SK-N-SH treated with all-trans-retinoic acid at 6 μM for 48 hours (cell line): ENCODE measurements around the gene FAM200B.

ENCODE experiments used
- ATAC-seq: fragments of 200-7000 bp; cut with Tn5 transposase; 3 replicates; pipeline ENCODE4 v1.9.1; 2020; ENCODE audit warnings: mild to moderate bottlenecking, moderate library complexity
- ARNTL ChIP-seq: fragments of 450-650 bp; formaldehyde crosslinking; IDR thresholded peaks from 2 replicates; pipeline ENCODE4 v1.5.0; 2020; ENCODE audit warnings: low read depth, mild to moderate bottlenecking, moderate library complexity, borderline replicate concordance
- BACH2 ChIP-seq: fragments of 250-450 bp; sonication (Bioruptor Pico); IDR thresholded peaks from 2 replicates; pipeline ENCODE4 v1.9.0; 2021; ENCODE audit warnings: mild to moderate bottlenecking, borderline replicate concordance
- CREB5 ChIP-seq: fragments of 250-450 bp; sonication (Bioruptor Pico); IDR thresholded peaks from 2 replicates; pipeline ENCODE4 v1.5.1; 2020; ENCODE audit warnings: low read depth, mild to moderate bottlenecking, moderate library complexity
- CSDC2 ChIP-seq: fragments of 250-450 bp; sonication (Bioruptor Pico); IDR thresholded peaks from 2 replicates; pipeline ENCODE4 v1.5.0; 2020; ENCODE audit warnings: mild to moderate bottlenecking, moderate library complexity
- ESRRG ChIP-seq: fragments of 250-450 bp; sonication (Bioruptor Pico); IDR thresholded peaks from 2 replicates; pipeline ENCODE4 v1.6.1; 2021; ENCODE audit warnings: mild to moderate bottlenecking
- OSR1 ChIP-seq: fragments of 250-450 bp; sonication (Bioruptor Pico); IDR thresholded peaks from 2 replicates; pipeline ENCODE4 v1.8.0; 2022; ENCODE audit warnings: moderate library complexity, mild to moderate bottlenecking, inconsistent platforms
- POU6F1 ChIP-seq: fragments of 250-450 bp; sonication (Bioruptor Pico); IDR thresholded peaks from 2 replicates; pipeline ENCODE4 v1.8.0; 2021; ENCODE audit warnings: low read depth, mild to moderate bottlenecking, moderate library complexity, borderline replicate concordance
- PPARA ChIP-seq: fragments of 250-450 bp; sonication (Bioruptor Pico); IDR thresholded peaks from 2 replicates; pipeline ENCODE4 v1.5.0; 2020; ENCODE audit warnings: mild to moderate bottlenecking, borderline replicate concordance
- RARB ChIP-seq: fragments of 250-450 bp; sonication (Bioruptor Pico); IDR thresholded peaks from 2 replicates; pipeline ENCODE4 v1.8.0; 2021; ENCODE audit warnings: mild to moderate bottlenecking, moderate library complexity
- SNAI2 ChIP-seq: fragments of 250-450 bp; sonication (Bioruptor Pico); IDR thresholded peaks from 2 replicates; pipeline ENCODE4 v1.5.0; 2020; ENCODE audit warnings: mild to moderate bottlenecking, moderate library complexity
- TCF4 ChIP-seq: fragments of 250-450 bp; sonication (Bioruptor Pico); IDR thresholded peaks from 2 replicates; pipeline ENCODE4 v1.8.0; 2021; ENCODE audit warnings: mild to moderate bottlenecking, moderate library complexity, borderline replicate concordance
- TOX ChIP-seq: fragments of 250-450 bp; sonication (Bioruptor Pico); IDR thresholded peaks from 2 replicates; pipeline ENCODE4 v1.8.0; 2021; ENCODE audit warnings: mild to moderate bottlenecking, moderate library complexity, borderline replicate concordance
- ZC3H10 ChIP-seq: fragments of 250-450 bp; sonication (Bioruptor Pico); IDR thresholded peaks from 2 replicates; pipeline ENCODE4 v1.5.1; 2021; ENCODE audit warnings: mild to moderate bottlenecking, moderate library complexity
- ZFP3 ChIP-seq: fragments of 250-450 bp; sonication (Bioruptor Pico); IDR thresholded peaks from 2 replicates; pipeline ENCODE4 v1.5.0; 2020; ENCODE audit warnings: mild to moderate bottlenecking, moderate library complexity
- ZNF565 ChIP-seq: fragments of 450-650 bp; formaldehyde crosslinking; conservative IDR thresholded peaks from 2 replicates; pipeline ENCODE4 v1.5.0; 2020; ENCODE audit warnings: low read depth, mild to moderate bottlenecking, moderate library complexity
- ZNF8 ChIP-seq: fragments of 450-650 bp; formaldehyde crosslinking; IDR thresholded peaks from 2 replicates; pipeline ENCODE4 v1.5.0; 2020; ENCODE audit warnings: mild to moderate bottlenecking, moderate library complexity
- TF ChIP-seq, protein P1 (sequence below): fragments of 250-450 bp; sonication (Bioruptor Pico); IDR thresholded peaks from 2 replicates; pipeline ENCODE4 v1.5.0; 2020; ENCODE audit warnings: mild to moderate bottlenecking, moderate library complexity
- TF ChIP-seq, protein P2 (sequence below): fragments of 250-450 bp; sonication (Bioruptor Pico); IDR thresholded peaks from 2 replicates; pipeline ENCODE4 v1.5.1; 2021; ENCODE audit warnings: mild to moderate bottlenecking, moderate library complexity

Gene FAM200B

GRCh38 chr4:15717086-15717485, 35.5 kb downstream of the FAM200B start:
- ATAC-seq = peak; percentile 82
- TF ChIP-seq CSDC2 (no peak), ZFP3 (no peak), SNAI2 (CRISPR knock-in tag) (no peak), ARNTL (no peak), ESRRG (CRISPR knock-in tag) (no peak), POU6F1 (no peak), ZNF565 (CRISPR knock-in tag) (no peak)

- ATAC-seq = peak; percentile 57; the same call in 2 of the 3 replicates
- TF ChIP-seq ZNF565 (CRISPR knock-in tag) (no peak), POU6F1 (no peak), TOX (CRISPR knock-in tag) (no peak), RARB (no peak), ZNF8 (CRISPR knock-in tag) (no peak), CSDC2 (no peak), ESRRG (CRISPR knock-in tag) (no peak), PPARA (no peak), ZC3H10 (CRISPR knock-in tag) (no peak)
Measured at GRCh38 chr4:15717657-15718416, 36.2 kb downstream of the FAM200B start.

- TF ChIP-seq, protein P1, sequence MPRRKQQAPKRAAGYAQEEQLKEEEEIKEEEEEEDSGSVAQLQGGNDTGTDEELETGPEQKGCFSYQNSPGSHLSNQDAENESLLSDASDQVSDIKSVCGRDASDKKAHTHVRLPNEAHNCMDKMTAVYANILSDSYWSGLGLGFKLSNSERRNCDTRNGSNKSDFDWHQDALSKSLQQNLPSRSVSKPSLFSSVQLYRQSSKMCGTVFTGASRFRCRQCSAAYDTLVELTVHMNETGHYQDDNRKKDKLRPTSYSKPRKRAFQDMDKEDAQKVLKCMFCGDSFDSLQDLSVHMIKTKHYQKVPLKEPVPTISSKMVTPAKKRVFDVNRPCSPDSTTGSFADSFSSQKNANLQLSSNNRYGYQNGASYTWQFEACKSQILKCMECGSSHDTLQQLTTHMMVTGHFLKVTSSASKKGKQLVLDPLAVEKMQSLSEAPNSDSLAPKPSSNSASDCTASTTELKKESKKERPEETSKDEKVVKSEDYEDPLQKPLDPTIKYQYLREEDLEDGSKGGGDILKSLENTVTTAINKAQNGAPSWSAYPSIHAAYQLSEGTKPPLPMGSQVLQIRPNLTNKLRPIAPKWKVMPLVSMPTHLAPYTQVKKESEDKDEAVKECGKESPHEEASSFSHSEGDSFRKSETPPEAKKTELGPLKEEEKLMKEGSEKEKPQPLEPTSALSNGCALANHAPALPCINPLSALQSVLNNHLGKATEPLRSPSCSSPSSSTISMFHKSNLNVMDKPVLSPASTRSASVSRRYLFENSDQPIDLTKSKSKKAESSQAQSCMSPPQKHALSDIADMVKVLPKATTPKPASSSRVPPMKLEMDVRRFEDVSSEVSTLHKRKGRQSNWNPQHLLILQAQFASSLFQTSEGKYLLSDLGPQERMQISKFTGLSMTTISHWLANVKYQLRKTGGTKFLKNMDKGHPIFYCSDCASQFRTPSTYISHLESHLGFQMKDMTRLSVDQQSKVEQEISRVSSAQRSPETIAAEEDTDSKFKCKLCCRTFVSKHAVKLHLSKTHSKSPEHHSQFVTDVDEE (CRISPR knock-in tag) = no peak
- TF ChIP-seq ZNF565 (CRISPR knock-in tag) (no peak), ZFP3 (no peak), TCF4 (CRISPR knock-in tag) (no peak), ZC3H10 (CRISPR knock-in tag) (no peak), ZNF8 (CRISPR knock-in tag) (no peak), OSR1 (CRISPR knock-in tag) (no peak), PPARA (no peak), SNAI2 (CRISPR knock-in tag) (no peak), BACH2 (CRISPR knock-in tag) (no peak), TOX (CRISPR knock-in tag) (no peak), CREB5 (CRISPR knock-in tag) (no peak), ARNTL (no peak), POU6F1 (no peak), CSDC2 (no peak)
- TF ChIP-seq, protein P2, sequence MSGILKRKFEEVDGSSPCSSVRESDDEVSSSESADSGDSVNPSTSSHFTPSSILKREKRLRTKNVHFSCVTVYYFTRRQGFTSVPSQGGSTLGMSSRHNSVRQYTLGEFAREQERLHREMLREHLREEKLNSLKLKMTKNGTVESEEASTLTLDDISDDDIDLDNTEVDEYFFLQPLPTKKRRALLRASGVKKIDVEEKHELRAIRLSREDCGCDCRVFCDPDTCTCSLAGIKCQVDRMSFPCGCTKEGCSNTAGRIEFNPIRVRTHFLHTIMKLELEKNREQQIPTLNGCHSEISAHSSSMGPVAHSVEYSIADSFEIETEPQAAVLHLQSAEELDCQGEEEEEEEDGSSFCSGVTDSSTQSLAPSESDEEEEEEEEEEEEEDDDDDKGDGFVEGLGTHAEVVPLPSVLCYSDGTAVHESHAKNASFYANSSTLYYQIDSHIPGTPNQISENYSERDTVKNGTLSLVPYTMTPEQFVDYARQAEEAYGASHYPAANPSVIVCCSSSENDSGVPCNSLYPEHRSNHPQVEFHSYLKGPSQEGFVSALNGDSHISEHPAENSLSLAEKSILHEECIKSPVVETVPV (CRISPR knock-in tag) = no peak
- TF ChIP-seq, all 23 proteins: peak for 0
- ATAC-seq = no peak
Measured at GRCh38 chr4:15718465-15718864, 36.8 kb downstream of the FAM200B start.
